DND-41 (cell line): Measurements from ENCODE around the gene HELZ2.

Source experiments
- EZH2 ChIP-seq: IDR thresholded peaks from 3 replicates; pipeline ENCODE4 v1.6.1; 2012; ENCODE audit warnings: borderline replicate concordance, low read depth, mild to moderate bottlenecking, moderate library complexity, low read length, inconsistent platforms; ENCODE audit not compliant: severe bottlenecking
- TF ChIP-seq, protein P1 (sequence below): IDR thresholded peaks from 2 replicates; pipeline ENCODE4 v1.5.1; 2012; ENCODE audit warnings: borderline replicate concordance, low read length, moderate library complexity, mild to moderate bottlenecking; ENCODE audit not compliant: poor library complexity, severe bottlenecking; ENCODE audit errors: extremely low read depth

DNA sequence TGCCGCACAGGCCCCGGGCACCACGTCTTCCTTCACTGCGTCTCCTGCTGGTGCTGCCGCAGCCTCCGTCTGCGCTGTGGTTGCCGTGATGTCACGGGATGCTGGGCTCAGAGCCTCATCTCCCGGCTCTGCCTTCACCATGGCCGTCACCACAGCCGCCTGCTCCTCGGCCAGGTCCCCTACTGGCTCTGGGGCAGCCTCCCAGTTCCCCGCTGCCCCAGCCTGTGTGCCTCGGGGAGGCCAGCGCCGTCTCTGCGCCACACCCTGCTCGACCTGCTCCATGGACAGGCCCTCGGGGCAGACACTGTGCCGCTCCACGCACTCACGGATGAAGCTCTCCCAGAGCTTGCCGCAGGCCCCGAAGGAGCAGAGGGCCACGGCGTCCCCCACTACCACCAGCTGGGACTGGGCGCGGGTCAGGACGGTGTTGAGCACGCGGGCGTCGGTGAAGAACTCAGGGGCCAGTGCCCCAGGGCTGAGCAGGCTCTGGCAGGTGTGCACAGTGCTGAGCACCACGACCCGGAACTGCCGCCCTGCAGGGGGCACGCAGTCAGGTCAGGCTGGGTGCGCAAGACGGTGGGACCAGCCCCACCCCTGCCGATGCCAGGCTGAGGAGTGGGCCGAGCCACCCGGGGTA lies 8.2 kb downstream of the HELZ2 start:
- TF ChIP-seq EZH2, result no peak
- TF ChIP-seq, protein P1, sequence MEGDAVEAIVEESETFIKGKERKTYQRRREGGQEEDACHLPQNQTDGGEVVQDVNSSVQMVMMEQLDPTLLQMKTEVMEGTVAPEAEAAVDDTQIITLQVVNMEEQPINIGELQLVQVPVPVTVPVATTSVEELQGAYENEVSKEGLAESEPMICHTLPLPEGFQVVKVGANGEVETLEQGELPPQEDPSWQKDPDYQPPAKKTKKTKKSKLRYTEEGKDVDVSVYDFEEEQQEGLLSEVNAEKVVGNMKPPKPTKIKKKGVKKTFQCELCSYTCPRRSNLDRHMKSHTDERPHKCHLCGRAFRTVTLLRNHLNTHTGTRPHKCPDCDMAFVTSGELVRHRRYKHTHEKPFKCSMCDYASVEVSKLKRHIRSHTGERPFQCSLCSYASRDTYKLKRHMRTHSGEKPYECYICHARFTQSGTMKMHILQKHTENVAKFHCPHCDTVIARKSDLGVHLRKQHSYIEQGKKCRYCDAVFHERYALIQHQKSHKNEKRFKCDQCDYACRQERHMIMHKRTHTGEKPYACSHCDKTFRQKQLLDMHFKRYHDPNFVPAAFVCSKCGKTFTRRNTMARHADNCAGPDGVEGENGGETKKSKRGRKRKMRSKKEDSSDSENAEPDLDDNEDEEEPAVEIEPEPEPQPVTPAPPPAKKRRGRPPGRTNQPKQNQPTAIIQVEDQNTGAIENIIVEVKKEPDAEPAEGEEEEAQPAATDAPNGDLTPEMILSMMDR, result no peak
